GM12891 (cell line): Measurements from ENCODE around the gene RIPOR3.
"Not testable (repeated sequence)": the region's sequence is repeated elsewhere in the genome, so short reads cannot be mapped to it uniquely, and the experiment has no call there.

Experiments
- DNase-seq: peaks from one replicate; pipeline ENCODE4 v3.0.0; 2011; ENCODE audit warnings: low spot score; ENCODE audit not compliant: insufficient read length
- FAIRE-seq: peaks from 2 replicates; lab custom pipeline; 2011; peaks lifted over from hg19 to GRCh38; lab: Jason Lieb, UNC
- PAX5 ChIP-seq: IDR thresholded peaks from 2 replicates; pipeline ENCODE4 v1.6.1; 2011; ENCODE audit warnings: low read length, moderate library complexity, mild to moderate bottlenecking; ENCODE audit not compliant: insufficient read depth, severe bottlenecking
- POLR2A ChIP-seq: IDR thresholded peaks from 2 replicates; pipeline ENCODE4 v1.6.1; 2011; ENCODE audit warnings: low read depth, low read length, control low read depth
- POLR2AphosphoS5 ChIP-seq: IDR thresholded peaks from 2 replicates; pipeline ENCODE4 v1.6.1; 2011; ENCODE audit warnings: low read depth, low read length, control low read depth
- POU2F2 ChIP-seq: IDR thresholded peaks from 2 replicates; pipeline ENCODE4 v1.6.1; 2011; ENCODE audit warnings: low read depth, mild to moderate bottlenecking, control low read depth, low read length, moderate library complexity
- SPI1 ChIP-seq: IDR thresholded peaks from 2 replicates; pipeline ENCODE4 v1.6.1; 2011; ENCODE audit warnings: low read depth, low read length, control low read depth
- TAF1 ChIP-seq: IDR thresholded peaks from 2 replicates; pipeline ENCODE4 v1.6.1; 2011; ENCODE audit warnings: low read depth, low read length, control low read depth

Gene RIPOR3

GRCh38 chr20:50604451-50604850, 86.9 kb downstream of the RIPOR3 start:
- no peak for FAIRE-seq

DNA sequence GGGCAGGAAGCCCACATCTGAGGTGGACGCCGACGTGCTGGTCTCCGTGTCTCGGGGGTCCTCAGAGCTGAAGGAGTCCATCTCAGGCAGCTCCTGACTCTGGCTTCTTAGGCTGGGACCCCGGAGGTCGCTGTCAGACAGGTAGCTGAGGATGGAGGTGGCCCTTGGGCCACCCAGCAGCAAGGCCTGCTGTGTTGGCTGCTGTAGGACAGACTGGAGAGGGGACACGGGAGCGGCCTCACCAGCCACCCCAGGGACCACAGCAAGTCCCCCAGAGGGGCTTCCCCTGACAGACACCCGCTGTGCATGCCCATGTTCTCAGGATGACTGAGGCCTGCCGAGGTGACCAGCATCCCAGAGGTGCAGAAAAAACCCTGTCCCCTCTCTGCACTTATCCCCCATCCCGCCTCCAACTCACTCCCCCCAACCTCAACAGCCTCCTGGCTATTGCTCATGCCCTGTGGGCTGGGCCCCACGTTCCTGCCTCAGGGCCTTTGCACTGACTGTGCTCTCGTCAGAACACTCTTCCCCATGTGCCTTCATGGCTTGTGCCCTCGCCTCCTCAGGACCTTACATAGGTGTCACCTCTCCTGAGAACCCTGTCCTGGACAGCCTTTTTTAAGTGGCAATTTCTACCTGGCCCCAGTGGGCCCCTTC, 88.8 kb downstream of the RIPOR3 start:
- FAIRE-seq (no peak), DNase-seq (no peak)
- TF ChIP-seq SPI1 (no peak), TAF1 (no peak), POLR2AphosphoS5 (no peak)

More at GRCh38 chr20:50604451-50604850, 86.9 kb downstream of the RIPOR3 start:
- no peak for DNase-seq
- TF ChIP-seq POU2F2 (no peak), TAF1 (no peak), POLR2A (no peak), POLR2AphosphoS5 (no peak), PAX5 (no peak), SPI1 (no peak)

DNA sequence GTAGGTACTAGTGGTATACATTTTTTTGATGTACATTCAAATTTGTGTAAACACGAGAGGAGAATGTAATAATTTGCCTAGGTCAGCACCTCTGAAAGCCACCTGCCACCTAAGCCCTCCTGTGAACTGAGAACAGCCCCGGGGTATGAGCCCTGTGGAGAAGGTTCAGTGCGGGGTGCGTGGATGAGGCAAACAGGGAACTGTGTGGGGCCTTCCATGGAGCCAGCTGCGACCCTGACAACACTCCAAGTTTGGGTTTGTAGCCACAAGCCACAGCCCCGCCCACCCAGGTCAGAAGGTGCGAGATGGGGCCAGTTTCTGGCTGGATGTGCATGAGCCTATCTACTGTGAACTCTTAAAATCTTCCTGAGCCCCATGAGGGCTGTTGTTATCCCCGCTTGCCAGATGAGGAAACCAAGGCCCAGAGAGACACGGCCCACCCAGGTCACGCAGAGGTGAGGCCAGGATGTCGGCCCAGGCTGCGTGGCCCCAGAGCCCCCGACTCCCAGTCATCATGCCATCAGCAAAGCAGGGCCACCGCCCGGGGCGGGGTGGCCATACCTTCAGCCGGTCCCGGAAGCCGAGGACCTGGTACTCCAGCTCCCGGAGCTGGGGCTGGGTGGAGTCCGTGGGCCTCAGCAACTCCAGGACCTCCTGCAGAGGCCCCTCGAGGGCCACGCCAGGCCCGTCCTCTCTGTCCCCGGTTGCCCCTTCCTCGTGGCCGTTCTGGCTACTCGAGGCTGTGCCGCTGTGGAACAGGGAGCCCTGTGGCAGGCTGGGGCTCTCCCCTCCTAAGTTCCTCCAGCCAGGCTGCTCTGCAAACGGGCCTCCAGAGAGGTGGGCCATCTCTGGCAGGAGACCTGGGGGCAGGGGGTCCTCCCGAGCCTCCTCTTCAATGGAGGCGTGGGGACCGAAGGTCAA, 89.6 kb downstream of the RIPOR3 start:
- FAIRE-seq (no peak), DNase-seq (no peak)
- no peak for TF ChIP-seq SPI1
- no peak for TF ChIP-seq TAF1
- TF ChIP-seq PAX5: no peak
- TF ChIP-seq POLR2AphosphoS5: no peak
- no peak for TF ChIP-seq POU2F2
- TF ChIP-seq POLR2A: no peak

DNA sequence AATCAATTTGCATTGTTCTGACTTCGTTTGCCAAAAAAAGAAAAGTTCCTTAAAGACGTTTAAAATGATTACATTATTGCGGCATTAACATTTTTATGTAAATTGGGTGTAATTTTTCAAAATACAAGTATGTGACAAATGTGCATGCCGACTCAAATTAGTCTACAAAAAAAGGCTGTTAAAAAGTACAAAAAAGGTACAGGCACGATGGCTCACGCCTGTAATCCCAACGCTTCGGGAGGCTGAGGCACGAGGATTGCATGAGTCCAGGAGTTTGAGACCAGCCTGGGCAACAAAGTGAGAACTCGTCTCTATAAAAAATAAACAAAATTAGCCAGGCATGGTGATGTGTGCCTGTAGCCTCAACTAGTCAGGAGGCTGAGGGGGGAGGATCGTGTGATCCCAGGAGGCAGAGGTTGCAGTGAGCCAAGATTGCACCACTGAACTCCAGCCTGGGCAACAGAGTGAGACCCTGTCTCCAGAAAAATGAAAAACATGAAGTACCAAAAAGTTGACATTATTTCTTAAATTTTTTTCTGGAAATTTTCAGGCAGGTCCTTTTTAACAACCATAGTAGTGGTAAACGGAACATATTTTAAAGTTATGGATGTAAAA, 91.0 kb downstream of the RIPOR3 start:
- TF ChIP-seq POU2F2 (no peak), PAX5 (no peak), TAF1 (no peak), POLR2AphosphoS5 (no peak), SPI1 (no peak), POLR2A (no peak)
- FAIRE-seq: no peak
- no peak for DNase-seq

GRCh38 chr20:50598768-50599167, 92.6 kb downstream of the RIPOR3 start:
- not testable (repeated sequence) for DNase-seq, FAIRE-seq

DNA sequence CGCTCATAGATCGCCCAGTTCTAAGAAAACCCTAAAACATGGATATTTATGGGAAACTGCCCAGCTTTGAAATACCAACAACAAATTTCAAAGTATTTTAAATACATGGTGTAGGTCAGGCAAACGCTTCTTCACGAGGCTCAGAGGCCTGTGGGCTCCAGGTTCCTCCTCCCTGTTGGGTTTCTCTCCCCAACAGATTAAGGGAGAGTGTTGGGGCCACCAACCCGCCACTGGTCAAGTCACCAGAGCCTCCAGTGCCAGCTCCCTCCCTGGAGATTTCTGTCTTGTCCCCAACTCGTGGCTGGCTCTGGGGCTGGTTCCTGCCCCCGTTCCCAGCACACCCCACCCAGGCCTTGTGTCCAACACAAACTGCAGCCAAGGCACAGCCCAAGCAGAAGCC, 93.3 kb downstream of the RIPOR3 start:
- no peak for TF ChIP-seq PAX5
- TF ChIP-seq POLR2AphosphoS5: no peak
- no peak for TF ChIP-seq POLR2A
- TF ChIP-seq POU2F2: no peak
- TF ChIP-seq SPI1: no peak
- no peak for TF ChIP-seq TAF1
- no peak for DNase-seq
- no peak for FAIRE-seq

GRCh38 chr20:50597406-50597969, 93.9 kb downstream of the RIPOR3 start:
- DNase-seq: no peak

GRCh38 chr20:50596694-50597021, 94.7 kb downstream of the RIPOR3 start:
- FAIRE-seq: no peak
- DNase-seq: no peak
- TF ChIP-seq POU2F2 (no peak), POLR2AphosphoS5 (no peak), SPI1 (no peak), PAX5 (no peak), TAF1 (no peak), POLR2A (no peak)

More at GRCh38 chr20:50597406-50597969, 93.9 kb downstream of the RIPOR3 start:
- TF ChIP-seq POLR2A (no peak), TAF1 (no peak), SPI1 (no peak), POLR2AphosphoS5 (no peak)
- no peak for FAIRE-seq

DNA sequence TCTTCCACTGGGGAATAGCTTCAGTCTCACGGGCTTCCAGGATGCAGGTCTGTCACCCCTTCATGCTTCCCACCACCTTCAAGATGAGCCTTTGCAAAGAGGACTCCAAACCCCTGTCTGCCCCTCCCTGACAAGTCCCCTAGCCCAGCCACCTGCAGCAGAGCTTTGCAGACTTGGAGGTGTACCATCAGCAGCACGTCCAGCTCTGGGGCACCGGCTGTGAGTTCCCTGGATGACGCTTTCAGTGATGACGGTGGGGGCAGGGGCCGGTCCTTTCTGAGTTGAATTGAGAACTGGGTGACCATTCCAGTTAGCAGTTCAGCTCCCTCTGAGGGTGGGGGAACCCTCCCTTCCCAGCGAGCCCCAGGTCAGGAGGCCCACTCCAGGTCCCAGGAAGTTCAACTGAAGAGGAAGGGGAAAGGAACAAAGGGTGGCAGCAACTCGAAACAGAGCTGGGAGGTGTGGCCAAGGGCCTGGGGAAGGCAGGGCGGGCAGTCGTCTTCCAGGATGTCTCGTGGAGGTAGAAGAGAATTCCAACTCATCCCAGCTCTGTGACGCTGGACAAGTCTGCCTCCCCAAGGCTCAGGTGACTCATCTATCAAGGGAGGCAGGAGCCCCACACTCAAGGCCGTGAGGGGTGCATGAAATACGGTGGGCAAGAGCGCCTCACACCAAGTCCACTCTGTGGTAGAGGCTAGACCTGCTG, 95.2 kb downstream of the RIPOR3 start:
- FAIRE-seq: no peak
- no peak for DNase-seq
- TF ChIP-seq SPI1 (no peak), PAX5 (no peak), TAF1 (no peak), POLR2A (no peak), POLR2AphosphoS5 (no peak; the same call in 1 of the 2 replicates), POU2F2 (no peak)
